Psoas muscle (tissue), 8 donors: Measurements from ENCODE around the gene IL1RN. TPM values are rescaled to one million over a fixed set of nuclear protein-coding genes. Genes with fewer than 3 reads are reported as not detected.

ENCODE experiments used
- ATAC-seq, 4 donors: fragments of 200-7000 bp; cut with Tn5 transposase; one replicate each; pipeline ENCODE4 v1.9.1; 2020; ENCODE audit warnings: moderate library complexity in 3 of 4, mild to moderate bottlenecking in 2 of 4
- DNase-seq, 2 donors: peaks; one replicate each; pipeline ENCODE4 v3.0.0-alpha.2; 2020
- H3K27ac ChIP-seq: fragments of 200-600 bp; one replicate; pipeline ENCODE4 v1.8.0; 2022
- H3K27me3 ChIP-seq, 3 donors: fragments of 200-600 bp in 1 of 3; one replicate each; pipeline versions ENCODE4 v1.6.1 to v1.8.0; 2013 to 2022; ENCODE audit warnings: low read length in 2 of 3, mild to moderate bottlenecking in 2 of 3, moderate library complexity in 1 of 3; ENCODE audit not compliant: insufficient read depth in 3 of 3
- H3K36me3 ChIP-seq, 2 donors: fragments of 200-600 bp in 1 of 2; one replicate each; pipeline versions ENCODE4 v1.6.1 to v1.8.0; 2013 to 2022; ENCODE audit warnings: low read depth in 1 of 2, mild to moderate bottlenecking in 1 of 2, moderate library complexity in 1 of 2; ENCODE audit not compliant: insufficient read depth in 1 of 2
- H3K4me1 ChIP-seq: fragments of 200-600 bp; one replicate; pipeline ENCODE4 v1.8.0; 2022
- H3K4me3 ChIP-seq: fragments of 200-600 bp; one replicate; pipeline ENCODE4 v1.8.0; 2022; ENCODE audit warnings: mild to moderate bottlenecking
- H3K9me3 ChIP-seq: fragments of 200-600 bp; one replicate; pipeline ENCODE4 v1.8.0; 2022
- CTCF ChIP-seq: fragments of 200-600 bp; IDR thresholded peaks from one replicate; pipeline ENCODE4 v1.8.0; 2022; ENCODE audit warnings: antibody characterized with exemption
- WGBS, 3 donors: extraction: QIAGEN DNeasy Blood & Tissue Kit; methylation state at CpG; one replicate each; pipeline versions ENCODE4 v1.1.6 to v1.1.7; 2013; 5-methylcytosine and 5-hydroxymethylcytosine counted together
- intact Hi-C, 2 donors: fragments of 100-400 bp; cut with DNase I; formaldehyde crosslinking; loops; one replicate each; pipeline versions ENCODE4 v1.11.0 to v1.14.2; 2022
- polyA plus RNA-seq, 3 donors: library from polyadenylated mRNA; stranded (reverse); fragments of 200-250 nt; gene quantifications; one replicate each; pipeline ENCODE4 v1.2.3, GENCODE V29; 2013
- total RNA-seq, 4 donors: library from RNA; stranded (reverse); fragmentation: NEBNext Ultra II Directional in 2 of 4; extraction: Animal tissue kit (Norgen Biotek cat#: 25700) in 2 of 4; gene quantifications; one replicate each; pipeline versions ENCODE4 v1.2.1 to v1.2.4, GENCODE V29; 2021 to 2023
- donor health status: healthy with polysubstance abuse.
- donor health status: DM: no; HTN: no; CAD: no; lungs with moderate emphysema.
- donor health status: Bipolar disorder and iron deficiency.
- donor health status: healthy.
- donor health status: DM: yes; HTN: yes; CAD: no.
- donor health status: DM: no; HTN: no; CAD: no.
- donor health status: DM: no; HTN: no; CAD: no.
- donor health status: DM: yes; HTN: yes; CAD: no.

Gene IL1RN
- total and polyA plus RNA-seq, 7 donors: 0.09 to 2.0 (median 0.24) TPM; not detected in 1

DNA sequence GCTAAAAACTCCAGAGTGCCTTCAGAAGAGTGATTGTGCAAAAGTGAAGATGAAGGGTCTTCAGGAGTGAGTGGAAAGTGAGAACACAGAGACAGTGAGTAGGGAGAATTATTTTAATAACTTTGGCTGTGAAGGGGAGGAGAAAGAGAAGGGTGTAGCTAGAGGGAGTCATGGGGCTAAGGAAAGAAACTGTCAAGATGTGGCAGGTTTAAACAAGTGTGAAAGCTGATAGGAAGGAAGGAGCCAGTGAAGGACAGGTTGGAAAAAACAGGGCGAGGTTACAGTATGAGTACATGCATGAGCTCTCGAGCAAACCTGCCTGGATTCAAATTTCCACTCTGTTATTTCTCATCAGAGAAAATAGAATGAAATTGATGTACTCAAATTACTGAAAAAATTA lies 41.9 kb upstream of the IL1RN start:
- WGBS, 3 donors: 68 to 74% (median 70%) methylated on average over 2 of the region's 2 CpGs
- intact Hi-C loops: no loop called here

DNA sequence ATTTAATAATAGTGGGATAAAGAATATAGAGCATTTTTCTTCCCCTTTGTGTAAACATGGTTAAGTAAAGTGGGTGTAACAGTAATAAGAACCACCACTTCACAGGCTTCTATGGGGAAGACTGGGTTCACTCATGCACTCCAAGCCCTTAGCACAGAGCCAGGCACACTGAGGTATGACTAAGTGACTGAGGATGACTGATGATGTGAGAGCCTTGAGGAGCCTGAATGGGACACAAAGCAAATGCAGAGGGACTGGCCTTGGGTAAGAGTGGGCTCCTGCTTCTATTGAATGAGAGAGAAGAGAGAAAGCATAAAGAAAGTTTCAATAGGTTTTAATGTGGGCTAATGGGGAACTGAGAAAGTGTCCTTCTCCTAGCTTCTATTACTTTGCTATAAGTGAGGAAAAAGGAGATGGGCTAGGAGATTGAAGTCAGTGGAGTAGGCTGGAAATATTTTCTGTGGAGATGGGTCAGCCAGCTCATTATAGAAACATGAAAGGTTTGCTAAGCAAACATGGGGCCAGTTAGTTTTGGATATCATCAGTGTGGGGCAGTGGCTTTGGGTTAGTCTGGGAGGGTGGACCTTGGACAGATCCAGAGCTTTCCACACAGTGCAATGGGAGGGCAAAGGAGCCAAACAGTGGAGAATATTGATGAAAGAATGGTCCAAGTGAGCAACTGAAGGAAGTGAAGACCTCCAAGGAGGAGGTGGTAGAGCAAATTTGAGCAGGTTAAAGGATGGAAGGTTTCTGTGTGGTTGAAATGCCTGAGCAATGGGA lies 39.0 kb upstream of the IL1RN start:
- intact Hi-C loops: no loop called here
- H3K36me3 ChIP-seq: no peaks in the 10 kb centered on the region
- DNase-seq: no peak
- H3K4me3 ChIP-seq: no peak overlapping the region
- H3K27ac ChIP-seq: no peak overlapping the region
- no peak for ATAC-seq
- TF ChIP-seq CTCF: no peak
- no peaks in the 10 kb centered on the region for H3K9me3 ChIP-seq
- no peaks in the 10 kb centered on the region for H3K4me1 ChIP-seq
- H3K27me3 ChIP-seq: peaks cover 0 to 10% (median 4%) of the 10 kb centered on the region in 3 donors

More for the DNA sequence above, 41.9 kb upstream of the IL1RN start:
- Histone ChIP-seq H3K9me3 (no peaks in the 10 kb centered on the region), H3K27me3 (peaks cover under 1 to 10% (median 4%) of the 10 kb centered on the region in 3 donors), H3K36me3 (no peaks in the 10 kb centered on the region), H3K4me1 (no peaks in the 10 kb centered on the region), H3K4me3 (no peak overlapping the region), H3K27ac (no peak overlapping the region)
- DNase-seq: no peak
- TF ChIP-seq CTCF: no peak
- ATAC-seq: no peak

- intact Hi-C loops: no loop called here
- H3K9me3 ChIP-seq: no peaks in the 10 kb centered on the region
- no peaks in the 10 kb centered on the region for H3K36me3 ChIP-seq
- H3K4me1 ChIP-seq: no peaks in the 10 kb centered on the region
- DNase-seq: no peak
- peaks cover 0 to 10% (median 4%) of the 10 kb centered on the region in 3 donors for H3K27me3 ChIP-seq
- no peak overlapping the region for H3K27ac ChIP-seq
- no peak overlapping the region for H3K4me3 ChIP-seq
- no peak for ATAC-seq
- no peak for TF ChIP-seq CTCF
Observed at GRCh38 chr2:113089916-113090315, 37.5 kb upstream of the IL1RN start.

GRCh38 chr2:113091231-113091896 lies 36.0 kb upstream of the IL1RN start:
- WGBS, 3 donors: 42 to 59% (median 54%) methylated on average over 4 of the region's 4 CpGs
- Histone ChIP-seq H3K4me1 (no peaks in the 10 kb centered on the region), H3K9me3 (no peaks in the 10 kb centered on the region), H3K27me3 (peaks cover 0 to 4% (median 4%) of the 10 kb centered on the region in 3 donors), H3K36me3 (no peaks in the 10 kb centered on the region), H3K27ac (no peak overlapping the region), H3K4me3 (no peak overlapping the region)
- no peak for DNase-seq
- TF ChIP-seq CTCF: no peak
- intact Hi-C loops: no loop called here
- ATAC-seq: no peak
